Urinary bladder (tissue), 4 donors: ENCODE measurements around the gene DYRK4. TPM values are rescaled to one million over a fixed set of nuclear protein-coding genes. Genes with fewer than 3 reads are reported as not detected.
"Not testable (repeated sequence)": the region's sequence is repeated elsewhere in the genome, so short reads cannot be mapped to it uniquely, and the experiment has no call there.

ENCODE experiments used
- DNase-seq: peaks from one replicate; pipeline ENCODE4 v3.0.0-alpha.2; 2015; ENCODE audit errors: extremely low spot score
- H3K27ac ChIP-seq: one replicate; pipeline ENCODE4 v1.5.1; 2013; ENCODE audit warnings: low read depth, mild to moderate bottlenecking, moderate library complexity
- H3K36me3 ChIP-seq: one replicate; pipeline ENCODE4 v1.6.1; 2013; ENCODE audit warnings: mild to moderate bottlenecking, moderate library complexity; ENCODE audit not compliant: insufficient read depth
- H3K4me1 ChIP-seq: one replicate; pipeline ENCODE4 v1.6.1; 2013; ENCODE audit warnings: mild to moderate bottlenecking, moderate library complexity; ENCODE audit not compliant: insufficient read depth
- H3K4me3 ChIP-seq: one replicate; pipeline ENCODE4 v1.5.1; 2013; ENCODE audit warnings: low read depth, low read length
- WGBS: extraction: QIAGEN DNeasy Blood & Tissue Kit; methylation state at CpG from one replicate; pipeline ENCODE4 v1.1.7; 2013; 5-methylcytosine and 5-hydroxymethylcytosine counted together
- polyA plus RNA-seq: library from polyadenylated mRNA; stranded (reverse); fragments of 200-250 nt; gene quantifications from one replicate; pipeline ENCODE4 v1.2.3, GENCODE V29; 2013
- total RNA-seq: library from RNA; depleted of rRNA; stranded (reverse); fragments of >200 nt; gene quantifications from one replicate; pipeline ENCODE4 v1.2.3, GENCODE V29; 2014
- donor health status: healthy with polysubstance abuse.
- donor health status: healthy.

The DYRK4 gene, protein sequence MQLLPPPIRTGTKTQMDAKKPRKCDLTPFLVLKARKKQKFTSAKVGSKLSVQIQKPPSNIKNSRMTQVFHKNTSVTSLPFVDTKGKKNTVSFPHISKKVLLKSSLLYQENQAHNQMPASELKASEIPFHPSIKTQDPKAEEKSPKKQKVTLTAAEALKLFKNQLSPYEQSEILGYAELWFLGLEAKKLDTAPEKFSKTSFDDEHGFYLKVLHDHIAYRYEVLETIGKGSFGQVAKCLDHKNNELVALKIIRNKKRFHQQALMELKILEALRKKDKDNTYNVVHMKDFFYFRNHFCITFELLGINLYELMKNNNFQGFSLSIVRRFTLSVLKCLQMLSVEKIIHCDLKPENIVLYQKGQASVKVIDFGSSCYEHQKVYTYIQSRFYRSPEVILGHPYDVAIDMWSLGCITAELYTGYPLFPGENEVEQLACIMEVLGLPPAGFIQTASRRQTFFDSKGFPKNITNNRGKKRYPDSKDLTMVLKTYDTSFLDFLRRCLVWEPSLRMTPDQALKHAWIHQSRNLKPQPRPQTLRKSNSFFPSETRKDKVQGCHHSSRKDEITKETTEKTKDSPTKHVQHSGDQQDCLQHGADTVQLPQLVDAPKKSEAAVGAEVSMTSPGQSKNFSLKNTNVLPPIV
- 38.9 TPM for total RNA-seq
- polyA plus RNA-seq: 46.5 TPM

DNA sequence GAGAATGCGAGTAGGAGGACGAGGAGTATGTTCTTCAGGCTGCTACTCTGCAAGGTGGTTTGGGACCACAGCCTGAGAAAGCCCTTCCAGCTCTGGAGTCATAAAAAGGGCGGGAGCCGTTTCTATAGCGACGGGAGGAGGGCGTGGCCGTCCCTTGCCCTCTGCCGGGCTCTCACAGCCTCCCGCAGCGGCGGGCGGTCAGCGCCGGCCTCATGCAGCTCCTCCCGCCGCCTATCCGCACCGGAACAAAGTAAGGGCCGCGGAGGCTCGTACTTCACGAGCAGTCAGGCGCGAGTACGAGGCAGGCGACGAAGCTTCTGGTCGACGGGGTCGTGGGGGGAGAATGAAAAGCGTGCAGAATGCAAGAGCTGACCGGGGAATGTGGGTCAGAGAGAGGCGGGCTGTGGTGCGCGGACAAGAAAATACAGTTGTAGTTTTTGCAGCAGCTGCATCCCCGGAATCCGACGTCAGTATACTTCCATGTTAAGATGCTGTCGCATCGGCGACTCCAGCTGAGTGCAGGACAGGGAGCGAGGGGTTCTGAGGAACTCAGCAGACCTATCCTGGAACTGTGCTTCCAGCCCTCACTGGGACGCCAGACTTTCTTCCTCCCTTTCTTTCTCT is at the start of gene DYRK4:
Gene DYRK4, plus strand, starts transcription at position 175 of the 624 bp plus-strand sequence. Its CDS starts 38 bp downstream, at position 213.
- Histone ChIP-seq H3K4me3 (peak within 1 kb of the TSS; percentile 15), H3K27ac (no peak within 1 kb of the TSS), H3K4me1 (no peaks in the 10 kb centered on the region), H3K36me3 (no peaks in the 10 kb centered on the region)
- WGBS: 9% methylated on average over 44 of the region's 44 CpGs
- DNase-seq: peak; percentile 39

GRCh38 chr12:4518106-4518728 is 43.8 kb upstream of the DYRK4 start:
- 70% methylated on average over 5 of the region's 5 CpGs for WGBS
- no peak for DNase-seq
- Histone ChIP-seq H3K4me1 (no peaks in the 10 kb centered on the region), H3K36me3 (peaks cover 5% of the 10 kb centered on the region), H3K27ac (no peak overlapping the region), H3K4me3 (no peak overlapping the region)

GRCh38 chr12:4523443-4523842 is 38.6 kb upstream of the DYRK4 start:
- WGBS: 96% methylated on average over 7 of the region's 7 CpGs
- not testable (repeated sequence) for H3K36me3 ChIP-seq, DNase-seq, H3K27ac ChIP-seq, H3K4me3 ChIP-seq, H3K4me1 ChIP-seq

DNA sequence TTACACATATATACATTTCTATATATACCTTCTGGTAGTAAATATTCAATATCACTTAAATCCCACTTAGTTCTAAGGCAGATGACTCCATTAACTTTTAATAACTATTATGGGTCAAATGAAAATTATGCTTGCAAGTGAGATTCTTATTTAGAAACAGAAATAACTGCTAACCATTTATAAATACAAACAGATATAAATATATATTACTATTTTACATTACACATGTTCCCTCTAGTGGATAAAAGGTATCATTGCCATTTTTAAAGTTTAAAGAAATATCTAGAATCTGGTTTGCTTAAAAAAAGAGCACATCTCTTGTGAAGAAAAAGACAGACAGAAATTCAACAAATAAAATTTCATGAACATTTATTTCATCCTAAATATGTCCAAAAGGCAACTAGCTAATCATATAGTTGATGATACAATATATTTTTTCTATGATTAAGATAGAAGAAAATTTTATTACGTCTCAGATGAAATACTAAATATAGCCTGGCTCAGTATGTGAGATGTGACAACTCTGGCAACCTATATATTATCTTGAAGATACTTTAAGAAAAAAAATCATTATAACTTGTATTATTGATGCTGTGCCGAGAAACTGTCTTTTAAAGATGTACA is 35.0 kb upstream of the DYRK4 start:
- Histone ChIP-seq H3K4me1 (no peaks in the 10 kb centered on the region), H3K36me3 (no peaks in the 10 kb centered on the region)
- DNase-seq: no peak

DNA sequence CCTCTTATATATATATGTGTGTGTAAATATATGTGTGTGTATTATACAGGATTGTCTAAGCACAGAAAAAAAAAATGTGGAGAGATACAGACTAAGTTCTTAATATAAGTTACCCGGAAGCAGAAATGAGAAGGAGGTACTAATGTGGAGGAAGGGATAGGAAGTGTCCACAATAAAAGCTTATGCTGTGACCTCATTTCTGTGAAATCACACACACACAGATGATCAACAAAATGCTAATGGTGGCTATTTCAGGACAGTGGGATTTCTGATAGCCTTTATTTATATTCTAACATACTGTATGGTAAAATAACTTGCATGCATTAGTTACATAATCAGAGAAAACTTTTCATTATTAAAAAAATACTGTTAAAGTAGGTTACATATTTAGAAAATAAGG is 31.8 kb upstream of the DYRK4 start:
- no peak overlapping the region for H3K4me3 ChIP-seq
- WGBS: 73% methylated on average over 1 of the region's 1 CpG
- H3K4me1 ChIP-seq: no peaks in the 10 kb centered on the region
- no peak overlapping the region for H3K27ac ChIP-seq
- no peak for DNase-seq
- peaks cover 6% of the 10 kb centered on the region for H3K36me3 ChIP-seq

More for the DNA sequence above, 35.0 kb upstream of the DYRK4 start:
- Histone ChIP-seq H3K27ac (no peak overlapping the region), H3K4me3 (no peak overlapping the region)
- WGBS: 92% methylated on average over 2 of the region's 2 CpGs

GRCh38 chr12:4530982-4531586 is 30.9 kb upstream of the DYRK4 start:
- Histone ChIP-seq H3K27ac (no peak overlapping the region), H3K4me3 (no peak overlapping the region), H3K36me3 (peaks cover 6% of the 10 kb centered on the region), H3K4me1 (no peaks in the 10 kb centered on the region)
- DNase-seq: no peak
- 85% methylated on average over 6 of the region's 6 CpGs for WGBS

DNA sequence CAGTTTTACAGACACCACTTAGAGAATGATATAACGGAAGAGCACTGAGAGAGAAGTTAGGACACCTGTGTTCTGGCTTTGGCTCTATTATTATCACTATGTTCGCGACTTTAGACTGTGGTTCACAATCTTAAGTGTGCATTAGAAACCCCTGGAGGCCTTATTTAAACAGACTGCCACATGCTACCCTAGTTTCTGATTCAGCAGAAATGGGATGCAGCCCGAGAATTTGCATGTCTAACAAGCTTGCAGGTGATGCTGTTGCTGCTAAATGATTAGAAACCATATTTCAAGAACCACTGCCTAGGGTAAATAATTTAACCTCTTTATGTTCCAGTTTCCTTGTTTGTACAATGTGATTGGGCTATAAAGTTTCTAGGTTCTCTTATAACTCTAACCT is 26.9 kb upstream of the DYRK4 start:
- Histone ChIP-seq H3K4me3 (no peak overlapping the region), H3K27ac (no peak overlapping the region), H3K36me3 (peaks cover 6% of the 10 kb centered on the region), H3K4me1 (no peaks in the 10 kb centered on the region)
- WGBS: 91% methylated on average over 4 of the region's 4 CpGs
- DNase-seq: no peak

GRCh38 chr12:4535871-4536270 is 26.1 kb upstream of the DYRK4 start:
- H3K4me3 ChIP-seq: no peak overlapping the region
- 73% methylated on average over 2 of the region's 2 CpGs for WGBS
- H3K36me3 ChIP-seq: peaks cover 6% of the 10 kb centered on the region
- H3K4me1 ChIP-seq: no peaks in the 10 kb centered on the region
- DNase-seq: no peak
- H3K27ac ChIP-seq: no peak overlapping the region

GRCh38 chr12:4538207-4539160 is 23.5 kb upstream of the DYRK4 start, which contains the start of gene RAD51AP1:
Gene RAD51AP1 (plus strand): TSS chr12:4538890. CDS start chr12:4538940, 50 bp downstream.
- peak within 1 kb of the TSS; percentile 84 for H3K27ac ChIP-seq
- H3K4me3 ChIP-seq: peak within 1 kb of the TSS; percentile 57
- H3K4me1 ChIP-seq: no peaks in the 10 kb centered on the region
- peak; percentile 94 for DNase-seq
- under 1% methylated on average over 49 of the region's 49 CpGs for WGBS
- peaks cover 4% of the 10 kb centered on the region for H3K36me3 ChIP-seq

DNA sequence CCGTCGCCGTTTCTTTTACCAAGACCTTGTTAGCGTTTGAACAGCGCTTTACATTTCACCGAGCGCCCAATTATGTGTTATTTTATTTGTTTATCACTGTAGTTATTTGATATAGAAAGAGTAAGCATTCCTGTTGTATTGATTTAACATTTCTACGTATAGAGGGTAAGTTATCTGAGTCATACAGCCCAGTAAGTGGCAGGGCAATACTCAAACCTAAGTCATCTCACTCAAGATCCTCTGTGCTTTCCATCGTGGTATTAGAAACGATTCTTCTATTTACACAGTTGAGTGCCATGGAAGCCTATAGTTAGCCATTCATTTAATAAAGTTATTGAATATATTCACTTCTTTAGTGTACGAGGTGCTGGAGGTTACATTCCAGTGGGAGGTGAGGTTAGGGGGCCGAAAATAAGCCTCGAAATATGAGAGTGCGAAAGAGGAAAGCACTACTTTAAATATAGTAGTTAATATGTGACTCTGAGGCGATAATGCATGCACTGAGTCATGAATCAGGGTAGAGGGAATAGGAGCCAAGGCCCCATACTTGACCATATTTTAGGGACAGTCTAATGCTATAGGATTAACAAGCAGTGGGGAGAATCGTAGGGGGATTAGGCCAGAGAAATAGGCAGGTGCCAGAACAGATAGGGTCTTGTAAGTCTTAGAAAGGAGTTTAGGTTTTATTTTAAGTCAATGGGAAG is 22.7 kb upstream of the DYRK4 start:
- 10% methylated on average over 16 of the region's 16 CpGs for WGBS
- no peaks in the 10 kb centered on the region for H3K4me1 ChIP-seq
- H3K4me3 ChIP-seq: peak overlapping the region; percentile 57
- H3K27ac ChIP-seq: no peak overlapping the region
- H3K36me3 ChIP-seq: peaks cover under 1% of the 10 kb centered on the region
- DNase-seq: no peak

- WGBS: 83% methylated on average over 3 of the region's 3 CpGs
- Histone ChIP-seq H3K36me3 (no peaks in the 10 kb centered on the region), H3K4me3 (no peak overlapping the region), H3K27ac (no peak overlapping the region), H3K4me1 (no peaks in the 10 kb centered on the region)
- no peak for DNase-seq
These were observed 21.8 kb upstream of the DYRK4 start for GRCh38 chr12:4540170-4540569.
